Suprapubic skin (tissue), 4 donors: ENCODE data around the gene EFR3B.

ENCODE experiments used
- EP300 ChIP-seq: sonication (generic); formaldehyde crosslinking; IDR thresholded peaks from one replicate; pipeline ENCODE4 v1.6.1; 2017; ENCODE audit warnings: antibody characterized with exemption
- POLR2A ChIP-seq, 2 donors: fragments of 450-650 bp; IDR thresholded peaks; one replicate each; pipeline ENCODE4 v1.6.1; 2017; ENCODE audit warnings: antibody characterized with exemption in 2 of 2, mild to moderate bottlenecking in 2 of 2, moderate library complexity in 2 of 2
- POLR2AphosphoS5 ChIP-seq, 3 donors: sonication (generic); formaldehyde crosslinking; IDR thresholded peaks; one replicate each; pipeline ENCODE4 v1.6.1; 2017; ENCODE audit warnings: antibody characterized with exemption in 3 of 3
- TF ChIP-seq, protein P1 (sequence below), 2 donors: fragments of 200-600 bp in 1 of 2; fragments of 450-650 bp in 1 of 2; sonication (generic) in 1 of 2; IDR thresholded peaks; one replicate each; pipeline ENCODE4 v1.5.1; 2016 to 2019; ENCODE audit warnings: antibody characterized with exemption in 2 of 2, mild to moderate bottlenecking in 1 of 2, moderate library complexity in 1 of 2

DNA sequence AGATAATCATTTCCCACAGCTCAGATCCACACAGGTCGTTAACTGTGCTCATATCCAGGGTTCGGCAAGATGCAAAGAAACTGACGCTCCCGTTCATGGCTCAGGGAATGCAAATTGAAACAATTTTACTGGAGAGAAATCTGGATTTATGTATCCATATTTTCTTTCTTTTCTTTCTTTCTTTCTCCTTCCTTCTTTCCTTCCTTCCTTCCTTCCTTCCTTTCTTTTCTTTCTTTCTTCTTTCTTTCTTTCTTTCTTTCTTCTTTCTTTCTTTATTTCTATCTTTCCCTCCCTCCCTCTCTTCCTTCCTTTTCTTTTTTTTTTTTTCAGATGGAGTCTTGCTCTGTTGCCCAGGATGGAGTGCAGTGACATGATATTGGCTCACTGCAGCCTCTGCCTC lies 146.5 kb downstream of the EFR3B start:
- TF ChIP-seq, protein P1, sequence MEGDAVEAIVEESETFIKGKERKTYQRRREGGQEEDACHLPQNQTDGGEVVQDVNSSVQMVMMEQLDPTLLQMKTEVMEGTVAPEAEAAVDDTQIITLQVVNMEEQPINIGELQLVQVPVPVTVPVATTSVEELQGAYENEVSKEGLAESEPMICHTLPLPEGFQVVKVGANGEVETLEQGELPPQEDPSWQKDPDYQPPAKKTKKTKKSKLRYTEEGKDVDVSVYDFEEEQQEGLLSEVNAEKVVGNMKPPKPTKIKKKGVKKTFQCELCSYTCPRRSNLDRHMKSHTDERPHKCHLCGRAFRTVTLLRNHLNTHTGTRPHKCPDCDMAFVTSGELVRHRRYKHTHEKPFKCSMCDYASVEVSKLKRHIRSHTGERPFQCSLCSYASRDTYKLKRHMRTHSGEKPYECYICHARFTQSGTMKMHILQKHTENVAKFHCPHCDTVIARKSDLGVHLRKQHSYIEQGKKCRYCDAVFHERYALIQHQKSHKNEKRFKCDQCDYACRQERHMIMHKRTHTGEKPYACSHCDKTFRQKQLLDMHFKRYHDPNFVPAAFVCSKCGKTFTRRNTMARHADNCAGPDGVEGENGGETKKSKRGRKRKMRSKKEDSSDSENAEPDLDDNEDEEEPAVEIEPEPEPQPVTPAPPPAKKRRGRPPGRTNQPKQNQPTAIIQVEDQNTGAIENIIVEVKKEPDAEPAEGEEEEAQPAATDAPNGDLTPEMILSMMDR (IDR thresholded peaks at IDR 0.05), result no peak
- no peak for TF ChIP-seq POLR2A (IDR thresholded peaks at IDR 0.05)
- TF ChIP-seq EP300, result no peak
- no peak for TF ChIP-seq POLR2AphosphoS5 (IDR thresholded peaks at IDR 0.05)
